ENCODE results near the gene CCDC40. TPM values are rescaled to one million over a fixed set of nuclear protein-coding genes. Genes with fewer than 3 reads are reported as not detected.

CCDC40 gene
- total and polyA plus RNA-seq, 9 donors: 3.2 to 7.1 (median 4.4) TPM

GRCh38 chr17:80115159-80115558, 78.7 kb downstream of the CCDC40 start:
- DNase-seq: no peak
- Histone ChIP-seq H3K4me3 (ENCODE audit: low read length) (no peak overlapping the region), H3K27ac (ENCODE audit: low read length) (no peak overlapping the region), H3K4me1 (ENCODE audit: control insufficient read depth, insufficient read depth, low read length) (no peaks in the 10 kb centered on the region), H3K36me3 (ENCODE audit: control insufficient read depth, insufficient read depth, low read length) (peaks cover 3% of the 10 kb centered on the region), H3K9me3 (replicated peaks; ENCODE audit: control insufficient read depth, low read depth, low read length) (no peaks in the 10 kb centered on the region), H3K27me3 (ENCODE audit: control insufficient read depth, insufficient read depth, low read length) (no peaks in the 10 kb centered on the region)
- WGBS (ENCODE audit: insufficient coverage): 94% methylated on average over 7 of the region's 8 CpGs

- no peaks in the 10 kb centered on the region for H3K4me1 ChIP-seq (ENCODE audit: control insufficient read depth, insufficient read depth, low read length)
- no peak for DNase-seq
- whole genome bisulfite sequencing (ENCODE audit: insufficient coverage): 81% methylated on average over 15 of the region's 16 CpGs
- no peaks in the 10 kb centered on the region for H3K27me3 ChIP-seq (ENCODE audit: control insufficient read depth, insufficient read depth, low read length)
- no peaks in the 10 kb centered on the region for H3K9me3 ChIP-seq (replicated peaks; ENCODE audit: control insufficient read depth, low read depth, low read length)
- H3K27ac ChIP-seq (ENCODE audit: low read length): no peak overlapping the region
- peaks cover 3% of the 10 kb centered on the region for H3K36me3 ChIP-seq (ENCODE audit: control insufficient read depth, insufficient read depth, low read length)
- H3K4me3 ChIP-seq (ENCODE audit: low read length): no peak overlapping the region
Measured at GRCh38 chr17:80116276-80116920, 80.0 kb downstream of the CCDC40 start.

GRCh38 chr17:80116921-80117380, 80.5 kb downstream of the CCDC40 start:
- Histone ChIP-seq H3K36me3 (ENCODE audit: control insufficient read depth, insufficient read depth, low read length) (peaks cover 3% of the 10 kb centered on the region), H3K4me1 (ENCODE audit: control insufficient read depth, insufficient read depth, low read length) (no peaks in the 10 kb centered on the region), H3K27me3 (ENCODE audit: control insufficient read depth, insufficient read depth, low read length) (no peaks in the 10 kb centered on the region), H3K4me3 (ENCODE audit: low read length) (no peak overlapping the region), H3K9me3 (replicated peaks; ENCODE audit: control insufficient read depth, low read depth, low read length) (no peaks in the 10 kb centered on the region), H3K27ac (ENCODE audit: low read length) (no peak overlapping the region)
- WGBS (ENCODE audit: insufficient coverage): 92% methylated on average over 11 of the region's 13 CpGs
- no peak for DNase-seq

DNA sequence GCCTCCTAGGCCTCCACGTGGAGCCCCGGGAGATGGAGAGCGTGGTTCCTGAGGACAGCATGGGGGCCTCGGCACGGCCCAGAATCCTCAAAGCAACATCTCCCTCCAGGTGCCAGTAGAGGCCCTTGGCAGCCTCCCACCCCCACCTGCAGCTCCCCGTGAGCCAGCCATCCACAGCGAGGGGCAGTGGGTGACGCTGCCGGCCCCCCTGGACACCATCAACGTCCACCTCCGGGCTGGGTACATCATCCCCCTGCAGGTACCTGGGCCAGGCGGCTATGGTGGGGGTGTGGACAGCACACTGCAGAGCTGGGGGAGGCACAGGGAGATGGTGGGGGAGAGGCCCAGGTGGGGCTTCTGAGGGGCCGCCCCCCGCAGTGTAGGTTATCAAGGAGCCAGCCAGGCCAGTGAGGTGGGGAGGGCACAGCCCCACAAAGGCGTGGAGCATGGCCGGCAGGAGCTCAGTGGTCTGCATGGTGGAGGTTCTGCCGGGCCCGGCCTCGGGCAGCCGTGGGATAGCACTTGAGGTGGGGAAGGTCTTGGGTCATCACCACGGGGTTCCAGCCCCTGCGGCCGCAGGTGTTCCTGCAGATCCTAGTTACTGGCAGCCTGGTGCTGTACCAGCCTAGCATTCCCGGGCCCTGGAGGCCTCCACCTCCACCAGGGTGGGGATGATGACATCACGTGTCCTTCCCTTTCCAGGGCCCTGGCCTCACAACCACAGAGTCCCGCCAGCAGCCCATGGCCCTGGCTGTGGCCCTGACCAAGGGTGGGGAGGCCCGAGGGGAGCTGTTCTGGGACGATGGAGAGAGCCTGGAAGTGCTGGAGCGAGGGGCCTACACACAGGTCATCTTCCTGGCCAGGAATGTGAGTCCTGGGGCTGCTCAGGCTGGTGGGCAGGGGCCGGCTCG, 81.3 kb downstream of the CCDC40 start:
- Histone ChIP-seq H3K27me3 (ENCODE audit: control insufficient read depth, insufficient read depth, low read length) (no peaks in the 10 kb centered on the region), H3K36me3 (ENCODE audit: control insufficient read depth, insufficient read depth, low read length) (peaks cover 3% of the 10 kb centered on the region), H3K27ac (ENCODE audit: low read length) (no peak overlapping the region), H3K9me3 (replicated peaks; ENCODE audit: control insufficient read depth, low read depth, low read length) (no peaks in the 10 kb centered on the region), H3K4me3 (ENCODE audit: low read length) (no peak overlapping the region), H3K4me1 (ENCODE audit: control insufficient read depth, insufficient read depth, low read length) (no peaks in the 10 kb centered on the region)
- 85% methylated on average over 31 of the region's 31 CpGs for WGBS (ENCODE audit: insufficient coverage)
- no peak for DNase-seq

DNA sequence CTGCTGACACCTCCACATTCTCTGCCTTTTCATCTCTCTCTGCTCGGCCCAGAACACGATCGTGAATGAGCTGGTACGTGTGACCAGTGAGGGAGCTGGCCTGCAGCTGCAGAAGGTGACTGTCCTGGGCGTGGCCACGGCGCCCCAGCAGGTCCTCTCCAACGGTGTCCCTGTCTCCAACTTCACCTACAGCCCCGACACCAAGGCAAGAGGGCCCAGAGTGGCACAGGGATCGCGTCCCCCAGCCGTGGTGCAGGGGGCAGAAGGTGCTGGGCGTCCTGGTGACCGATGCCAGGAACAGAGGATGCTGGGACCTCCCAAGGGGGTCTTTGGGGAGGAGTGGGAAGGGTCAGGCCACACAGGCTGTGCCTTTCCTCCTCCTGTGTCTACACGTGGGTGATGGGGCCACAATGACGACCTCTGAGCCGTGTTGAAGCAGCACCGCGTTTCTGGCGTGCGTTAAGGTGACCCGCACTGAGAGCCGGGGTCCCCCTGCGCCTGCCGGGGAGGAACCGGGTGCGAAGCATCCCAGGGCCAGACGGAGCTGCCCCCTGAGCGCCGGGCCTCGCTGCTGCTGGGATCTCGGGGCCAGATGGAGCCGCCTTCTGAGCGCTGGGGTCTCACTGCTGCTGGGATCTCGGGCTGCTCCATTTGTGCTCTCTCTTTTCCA, 82.3 kb downstream of the CCDC40 start:
- no peaks in the 10 kb centered on the region for H3K27me3 ChIP-seq (ENCODE audit: control insufficient read depth, insufficient read depth, low read length)

DNA sequence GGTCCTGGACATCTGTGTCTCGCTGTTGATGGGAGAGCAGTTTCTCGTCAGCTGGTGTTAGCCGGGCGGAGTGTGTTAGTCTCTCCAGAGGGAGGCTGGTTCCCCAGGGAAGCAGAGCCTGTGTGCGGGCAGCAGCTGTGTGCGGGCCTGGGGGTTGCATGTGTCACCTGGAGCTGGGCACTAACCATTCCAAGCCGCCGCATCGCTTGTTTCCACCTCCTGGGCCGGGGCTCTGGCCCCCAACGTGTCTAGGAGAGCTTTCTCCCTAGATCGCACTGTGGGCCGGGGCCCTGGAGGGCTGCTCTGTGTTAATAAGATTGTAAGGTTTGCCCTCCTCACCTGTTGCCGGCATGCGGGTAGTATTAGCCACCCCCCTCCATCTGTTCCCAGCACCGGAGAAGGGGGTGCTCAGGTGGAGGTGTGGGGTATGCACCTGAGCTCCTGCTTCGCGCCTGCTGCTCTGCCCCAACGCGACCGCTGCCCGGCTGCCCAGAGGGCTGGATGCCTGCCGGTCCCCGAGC, 82.9 kb downstream of the CCDC40 start:
- H3K27me3 ChIP-seq (ENCODE audit: control insufficient read depth, insufficient read depth, low read length): no peaks in the 10 kb centered on the region
- H3K36me3 ChIP-seq (ENCODE audit: control insufficient read depth, insufficient read depth, low read length): no peaks in the 10 kb centered on the region
- H3K4me1 ChIP-seq (ENCODE audit: control insufficient read depth, insufficient read depth, low read length): peaks cover 8% of the 10 kb centered on the region
- 82% methylated on average over 18 of the region's 24 CpGs for WGBS (ENCODE audit: insufficient coverage)
- H3K4me3 ChIP-seq (ENCODE audit: low read length): no peak overlapping the region
- H3K27ac ChIP-seq (ENCODE audit: low read length): no peak overlapping the region
- peak; percentile 27 for DNase-seq
- H3K9me3 ChIP-seq (replicated peaks; ENCODE audit: control insufficient read depth, low read depth, low read length): no peaks in the 10 kb centered on the region

More for the DNA sequence above, 82.3 kb downstream of the CCDC40 start:
- WGBS (ENCODE audit: insufficient coverage): 78% methylated on average over 29 of the region's 35 CpGs
- Histone ChIP-seq H3K36me3 (ENCODE audit: control insufficient read depth, insufficient read depth, low read length) (no peaks in the 10 kb centered on the region), H3K4me3 (ENCODE audit: low read length) (no peak overlapping the region), H3K9me3 (replicated peaks; ENCODE audit: control insufficient read depth, low read depth, low read length) (no peaks in the 10 kb centered on the region), H3K27ac (ENCODE audit: low read length) (no peak overlapping the region), H3K4me1 (ENCODE audit: control insufficient read depth, insufficient read depth, low read length) (peaks cover 2% of the 10 kb centered on the region)
- DNase-seq: no peak

- Histone ChIP-seq H3K36me3 (ENCODE audit: control insufficient read depth, insufficient read depth, low read length) (no peaks in the 10 kb centered on the region), H3K4me1 (ENCODE audit: control insufficient read depth, insufficient read depth, low read length) (peaks cover 11% of the 10 kb centered on the region), H3K9me3 (replicated peaks; ENCODE audit: control insufficient read depth, low read depth, low read length) (no peaks in the 10 kb centered on the region), H3K27ac (ENCODE audit: low read length) (no peak overlapping the region), H3K4me3 (ENCODE audit: low read length) (no peak overlapping the region), H3K27me3 (ENCODE audit: control insufficient read depth, insufficient read depth, low read length) (no peaks in the 10 kb centered on the region)
- no peak for DNase-seq
- WGBS (ENCODE audit: insufficient coverage): 82% methylated on average over 8 of the region's 9 CpGs
Measured at GRCh38 chr17:80119839-80120238, 83.4 kb downstream of the CCDC40 start.

DNA sequence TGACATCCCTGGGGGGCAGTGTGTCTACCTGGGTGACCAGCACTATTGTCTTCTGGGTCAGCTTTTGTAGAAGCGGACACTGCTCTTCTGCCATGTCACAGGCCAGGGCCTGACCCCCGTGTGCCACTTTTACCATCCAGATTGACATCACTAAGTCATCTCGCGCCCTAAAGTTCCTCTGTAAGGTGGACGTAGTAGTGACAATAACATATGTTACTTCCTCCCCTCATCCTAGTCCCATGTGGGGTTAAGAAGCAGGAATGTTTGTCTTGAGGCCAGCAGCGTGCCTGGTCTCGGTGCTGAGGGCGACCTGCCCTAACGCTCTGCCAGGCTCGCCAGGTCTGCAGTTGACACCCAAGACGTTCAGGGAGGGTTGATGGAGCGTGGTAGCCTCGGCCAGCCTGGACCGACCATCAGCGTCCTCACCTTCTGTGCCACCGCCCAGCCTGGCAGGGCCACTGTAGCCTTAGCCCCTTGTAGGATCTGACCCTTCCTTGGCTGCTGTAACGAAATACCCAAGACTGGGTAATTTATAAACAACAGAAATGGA, 85.7 kb downstream of the CCDC40 start:
- Histone ChIP-seq H3K4me3 (ENCODE audit: low read length) (no peak overlapping the region), H3K27ac (ENCODE audit: low read length) (no peak overlapping the region), H3K36me3 (ENCODE audit: control insufficient read depth, insufficient read depth, low read length) (no peaks in the 10 kb centered on the region), H3K9me3 (replicated peaks; ENCODE audit: control insufficient read depth, low read depth, low read length) (no peaks in the 10 kb centered on the region), H3K4me1 (ENCODE audit: control insufficient read depth, insufficient read depth, low read length) (peaks cover 11% of the 10 kb centered on the region), H3K27me3 (ENCODE audit: control insufficient read depth, insufficient read depth, low read length) (no peaks in the 10 kb centered on the region)
- DNase-seq: no peak
- WGBS (ENCODE audit: insufficient coverage): 93% methylated on average over 12 of the region's 17 CpGs

DNA sequence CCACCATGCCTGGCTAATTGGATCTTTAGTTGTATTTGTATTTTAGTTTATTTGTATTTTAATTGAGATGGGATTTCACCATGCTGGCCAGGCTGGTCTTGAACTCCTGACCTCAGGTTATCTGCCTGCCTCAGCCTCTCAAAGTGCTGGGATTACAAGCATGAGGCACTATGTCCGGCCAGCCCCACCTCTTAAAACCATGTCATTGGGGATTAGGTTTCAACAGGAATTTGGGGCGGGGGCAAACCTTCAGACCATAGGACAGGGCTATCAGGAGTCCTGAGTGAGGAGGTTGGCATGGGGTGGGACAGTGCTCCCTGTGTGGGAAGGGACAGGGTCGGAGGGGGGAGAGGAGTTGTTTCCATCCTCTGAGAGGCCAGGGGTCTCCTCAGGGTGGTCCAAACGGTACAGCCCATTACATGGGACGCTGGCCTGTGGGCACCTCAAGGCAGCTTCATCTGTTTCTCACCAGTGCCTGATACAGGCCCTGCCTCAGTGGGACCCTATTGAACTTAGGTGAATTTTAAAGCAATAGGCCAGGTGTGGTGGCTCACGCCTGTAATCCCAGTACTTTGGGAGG, 86.6 kb downstream of the CCDC40 start:
- H3K27me3 ChIP-seq (ENCODE audit: control insufficient read depth, insufficient read depth, low read length): no peaks in the 10 kb centered on the region
- no peak for DNase-seq
- H3K4me1 ChIP-seq (ENCODE audit: control insufficient read depth, insufficient read depth, low read length): peaks cover 11% of the 10 kb centered on the region
- no peaks in the 10 kb centered on the region for H3K36me3 ChIP-seq (ENCODE audit: control insufficient read depth, insufficient read depth, low read length)
- H3K27ac ChIP-seq (ENCODE audit: low read length): no peak overlapping the region
- 80% methylated on average over 1 of the region's 6 CpGs for WGBS (ENCODE audit: insufficient coverage)
- no peak overlapping the region for H3K4me3 ChIP-seq (ENCODE audit: low read length)
- H3K9me3 ChIP-seq (replicated peaks; ENCODE audit: control insufficient read depth, low read depth, low read length): no peaks in the 10 kb centered on the region
